C4-2B (cell line): ENCODE measurements around the gene GJB5.

ENCODE experiments used
- CTCF ChIP-seq: fragments of 450-650 bp; conservative IDR thresholded peaks from 2 replicates; pipeline ENCODE4 v1.5.1; 2017; ENCODE audit warnings: mild to moderate bottlenecking
- ZFX ChIP-seq: fragments of 450-650 bp; IDR thresholded peaks from 2 replicates; pipeline ENCODE4 v1.6.1; 2017

DNA sequence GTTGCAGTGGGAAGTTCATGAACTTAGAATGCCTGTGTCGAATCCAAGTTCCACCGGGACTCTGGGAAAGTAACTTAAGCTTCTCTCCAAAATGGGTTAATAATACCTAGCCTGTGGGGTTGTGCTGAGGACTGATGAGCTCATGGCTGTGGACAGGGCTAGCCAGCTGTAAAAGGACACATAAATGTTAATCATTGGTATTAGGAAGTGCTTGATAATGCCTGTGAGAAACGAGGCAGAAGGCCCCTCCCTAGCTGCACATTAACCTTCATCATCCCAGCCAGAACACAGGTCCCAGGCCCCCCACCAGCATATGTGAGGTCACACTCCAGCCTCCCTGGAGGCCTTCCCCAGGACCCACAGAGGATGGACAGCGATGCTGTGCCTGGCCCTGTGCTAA lies 3.9 kb downstream of the GJB5 start:
- no peak for TF ChIP-seq CTCF
- TF ChIP-seq ZFX = no peak
